Eye (tissue), 1 donor: ENCODE results near the gene NTNG1.
"Not testable (repeated sequence)": the region's sequence is repeated elsewhere in the genome, so short reads cannot be mapped to it uniquely, and the experiment has no call there.

Experiments used
- DNase-seq: peaks from one replicate; pipeline ENCODE4 v3.0.0-alpha.2; 2015

Gene NTNG1

DNA sequence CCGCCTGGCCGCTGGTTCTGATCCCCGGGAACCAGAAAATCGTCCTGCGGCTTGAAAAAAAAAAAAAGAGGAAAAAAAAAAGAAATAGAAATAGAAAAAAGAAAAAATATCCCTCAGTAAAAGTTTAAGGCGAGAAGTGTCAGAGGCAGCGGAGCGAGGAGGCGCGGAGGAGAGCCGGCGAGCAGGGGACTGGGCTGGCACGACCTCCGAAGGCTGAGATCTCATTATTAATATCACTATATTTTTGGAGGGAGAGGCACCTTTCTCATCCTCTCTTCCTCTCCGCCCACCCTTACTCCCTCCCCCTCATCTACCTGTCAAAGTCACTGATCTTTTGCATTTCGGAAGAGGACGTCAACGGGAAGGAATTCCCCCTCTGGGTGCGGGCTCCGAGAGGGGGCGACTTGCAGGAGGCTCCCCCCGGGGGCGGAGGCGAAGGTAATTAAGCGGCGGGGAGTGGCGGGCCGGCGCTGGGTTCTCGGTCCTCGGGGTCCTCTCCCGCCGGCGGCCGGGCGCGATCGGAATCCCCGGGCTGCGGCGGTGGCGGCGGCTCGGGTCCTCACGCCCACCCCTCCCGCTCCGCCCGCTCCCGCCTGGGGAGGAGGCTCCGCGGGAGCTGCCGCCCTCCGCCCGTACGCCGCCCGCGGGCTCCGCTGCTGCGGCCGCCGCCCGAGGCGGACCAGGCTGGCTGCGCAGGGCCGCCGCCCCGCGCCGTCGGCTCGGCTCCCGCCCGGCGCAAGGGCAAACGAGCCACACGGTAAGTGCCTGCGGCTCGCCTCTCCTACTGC, at the start of gene NTNG1:
Gene NTNG1 (plus strand): TSS at position 337 of the 788 bp plus-strand sequence.
- DNase-seq: peak; percentile 64

DNA sequence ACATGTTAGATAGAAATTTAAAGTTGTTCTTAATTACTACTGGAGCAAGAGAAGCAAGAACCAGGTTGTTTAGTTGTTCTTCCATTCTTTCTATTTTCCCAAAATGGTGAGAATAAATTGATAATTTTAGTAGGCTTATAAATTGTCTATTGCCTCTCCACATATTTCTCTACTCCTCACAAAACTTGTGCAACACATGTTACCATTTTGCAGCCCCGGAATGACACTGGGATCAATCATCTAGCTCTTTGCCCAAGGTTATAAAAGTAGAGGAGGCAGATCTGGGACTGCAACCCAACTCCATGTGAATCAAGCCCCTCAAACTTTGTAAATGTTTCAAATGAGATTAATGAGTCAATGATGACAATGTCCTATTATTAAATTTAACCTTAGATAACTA, 49.4 kb upstream of the NTNG1 start:
- DNase-seq: no peak

DNA sequence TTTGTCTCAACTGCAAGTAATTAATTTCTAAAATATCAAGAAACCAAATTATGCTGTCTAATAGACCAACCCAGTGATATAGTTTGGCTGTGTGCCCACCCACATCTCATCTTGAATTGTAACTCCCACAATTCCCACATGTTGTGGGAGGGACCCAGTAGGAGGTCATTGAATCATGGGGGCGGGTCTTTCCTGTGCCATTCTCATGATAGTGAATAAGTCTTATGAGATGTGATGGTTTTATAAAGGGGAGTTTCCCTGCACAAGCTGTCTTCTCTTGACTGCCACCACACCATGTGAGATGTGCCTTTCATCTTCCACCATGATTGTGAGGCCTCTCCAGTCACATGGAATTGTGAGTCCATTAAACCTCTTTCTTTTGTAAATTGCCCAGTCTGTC, 47.4 kb upstream of the NTNG1 start:
- DNase-seq: not testable (repeated sequence)

DNA sequence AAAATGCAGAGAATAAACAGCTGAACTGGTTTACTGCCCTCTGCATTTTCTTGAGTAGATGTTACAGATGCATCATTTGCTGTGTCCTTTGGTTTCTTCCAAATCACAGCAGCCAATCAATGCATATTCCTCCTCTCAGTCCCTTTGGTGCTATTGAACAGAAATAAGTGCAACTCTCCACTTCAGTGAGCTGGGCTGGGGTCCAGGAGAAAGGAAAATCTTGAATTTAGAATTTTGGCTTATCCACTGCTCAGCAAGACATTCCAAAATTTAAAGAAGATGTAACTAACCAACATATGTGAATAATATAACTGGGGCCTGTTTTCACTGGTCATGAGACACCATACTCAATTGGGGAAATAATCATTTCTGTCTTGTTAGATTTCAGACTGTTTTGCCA, 45.2 kb upstream of the NTNG1 start:
- DNase-seq: no peak

DNA sequence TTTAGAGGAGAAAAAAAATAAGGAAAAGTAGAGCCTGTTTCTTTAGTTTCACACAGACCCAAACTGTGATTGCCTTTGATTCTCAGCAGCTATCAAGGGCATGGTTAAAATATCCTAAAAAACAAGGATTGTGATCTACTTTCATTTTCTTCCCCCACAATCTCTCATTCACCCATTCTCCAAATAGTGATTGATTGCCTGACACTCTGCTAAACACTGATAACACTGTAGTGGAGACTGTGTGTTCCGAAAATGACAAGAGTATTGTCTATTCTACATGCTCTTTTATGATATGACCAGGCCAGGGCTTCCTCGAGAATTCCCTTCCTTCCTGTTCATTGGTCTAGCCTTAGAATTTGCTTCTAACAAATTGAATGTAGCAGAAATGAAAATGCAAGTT, 44.1 kb upstream of the NTNG1 start:
- no peak for DNase-seq

DNA sequence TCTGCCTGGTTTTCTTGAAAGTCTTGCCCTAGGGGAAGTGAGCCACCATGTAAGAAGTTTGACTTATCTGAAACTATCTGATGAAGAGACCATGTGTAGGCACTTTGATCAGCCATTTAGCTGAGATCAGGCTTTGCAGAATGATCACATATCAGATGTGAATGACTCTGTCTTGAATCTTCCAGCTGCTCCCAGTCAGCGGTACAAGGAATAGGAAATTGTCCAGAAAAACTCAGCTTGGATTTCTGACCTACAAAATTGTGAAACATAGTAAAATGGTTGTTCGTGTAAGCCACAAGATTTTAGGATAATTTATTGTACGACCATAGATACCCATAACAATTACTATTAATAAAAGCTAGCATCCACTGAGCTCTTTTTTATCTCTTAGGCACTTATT, 41.9 kb upstream of the NTNG1 start:
- no peak for DNase-seq

DNA sequence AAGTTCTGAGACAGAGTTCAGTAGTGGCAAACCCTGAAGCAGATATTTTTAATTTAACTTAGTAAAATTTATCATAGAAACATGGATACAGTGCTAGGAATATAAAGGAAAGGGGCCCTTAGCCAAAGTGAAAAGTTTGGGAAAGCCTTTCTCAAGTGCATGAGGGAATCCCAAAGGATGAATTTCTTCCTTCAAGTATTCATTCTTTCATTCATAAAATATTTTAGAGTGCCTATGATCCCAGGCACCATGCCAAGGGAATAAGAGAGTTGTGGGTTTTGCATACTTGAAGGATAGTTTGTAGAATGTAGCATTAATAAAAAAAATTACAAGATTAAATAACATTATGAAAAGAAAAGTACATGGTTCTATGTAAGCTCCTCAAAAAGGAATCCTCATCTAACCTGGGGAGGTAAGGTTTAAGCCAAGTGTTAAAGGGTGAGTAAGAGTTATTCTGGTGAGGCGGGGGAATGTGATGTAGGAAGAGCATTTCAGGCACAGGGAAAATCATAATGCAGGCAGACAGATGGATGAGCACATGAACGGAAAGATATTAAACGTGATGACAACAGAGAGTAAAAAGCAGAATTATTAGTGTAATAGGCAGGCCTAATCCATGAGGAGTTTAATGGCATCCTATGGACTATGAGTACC, 40.4 kb upstream of the NTNG1 start:
- peak; percentile 2 for DNase-seq

DNA sequence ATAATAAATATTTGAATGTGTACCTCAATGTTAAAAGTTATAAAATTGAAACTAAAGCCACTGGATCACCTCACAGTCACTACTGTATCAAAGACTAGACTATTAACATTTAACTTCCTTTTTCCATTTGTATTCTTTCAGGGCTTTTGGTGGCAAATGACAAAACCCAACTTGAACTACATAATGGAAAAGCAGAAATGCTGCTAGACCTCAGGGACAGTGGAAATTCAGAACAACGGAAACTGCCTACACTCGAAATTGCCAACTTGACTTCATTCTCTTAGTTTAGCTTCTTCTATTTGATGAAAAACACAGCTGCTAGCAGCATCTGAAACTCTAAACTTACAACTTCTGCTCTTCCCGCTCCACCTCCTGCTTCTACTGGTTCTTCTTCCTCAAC, 34.9 kb upstream of the NTNG1 start:
- no peak for DNase-seq

DNA sequence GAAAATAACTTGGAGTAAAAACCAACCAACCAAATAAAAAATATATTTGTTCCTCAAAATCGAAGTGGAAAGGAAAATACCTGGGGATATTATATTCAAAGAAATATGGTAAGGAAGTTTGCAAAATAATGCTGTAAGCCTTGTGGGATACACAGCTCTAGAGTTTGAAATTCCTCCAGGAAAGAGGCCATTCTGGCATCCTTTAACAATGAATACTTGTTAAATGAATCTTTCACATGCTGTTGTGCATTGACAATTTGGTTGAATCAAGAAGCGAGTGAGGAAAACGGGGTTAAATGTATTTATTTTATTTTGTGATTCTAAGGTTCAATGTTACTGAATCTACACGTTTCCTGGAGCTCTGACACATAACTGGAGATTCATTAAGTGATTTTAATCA, 30.5 kb upstream of the NTNG1 start:
- peak; percentile 15 for DNase-seq

DNA sequence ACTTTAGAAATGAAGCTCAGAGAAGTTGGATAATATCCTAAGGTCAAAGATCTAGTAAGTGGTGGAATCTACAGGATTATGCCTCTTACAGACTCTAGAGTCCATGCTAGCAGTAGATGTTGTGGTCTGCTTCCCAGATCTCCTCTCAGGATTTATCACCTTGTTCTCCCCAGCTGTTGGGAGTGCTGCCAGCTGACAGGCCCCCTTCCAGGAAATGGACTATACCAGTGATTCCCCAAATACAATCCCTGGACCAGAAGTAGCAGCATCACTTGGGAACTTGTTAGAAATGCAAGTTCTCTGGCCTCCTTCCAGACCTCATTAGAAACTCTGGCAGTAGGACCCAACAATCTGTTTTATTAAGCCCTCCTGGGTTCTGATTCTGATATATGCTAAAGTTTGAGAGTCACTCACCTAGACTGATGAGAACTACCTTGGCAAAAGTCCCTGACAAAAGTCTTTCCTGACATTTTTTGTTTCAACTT, 24.5 kb upstream of the NTNG1 start:
- DNase-seq: no peak

DNA sequence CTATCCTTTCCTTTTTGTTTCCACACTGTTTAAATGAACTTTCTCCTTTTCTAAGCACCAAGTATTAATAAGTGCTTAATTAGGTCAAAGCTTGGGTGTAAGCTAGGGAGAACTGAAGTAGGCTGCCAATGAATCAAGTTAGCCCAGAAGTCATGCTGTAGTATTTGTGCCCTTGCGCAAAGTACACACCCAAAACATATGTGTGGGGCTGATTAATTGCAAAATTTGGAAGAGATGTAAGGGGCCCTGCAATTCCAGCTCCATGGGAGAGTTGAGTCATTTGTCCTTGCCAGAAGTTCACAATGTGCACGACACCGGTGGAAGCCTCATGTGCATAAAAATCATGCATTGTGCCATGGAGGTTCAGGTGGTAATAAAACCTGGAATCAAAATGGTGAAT, 18.6 kb upstream of the NTNG1 start:
- DNase-seq: no peak

DNA sequence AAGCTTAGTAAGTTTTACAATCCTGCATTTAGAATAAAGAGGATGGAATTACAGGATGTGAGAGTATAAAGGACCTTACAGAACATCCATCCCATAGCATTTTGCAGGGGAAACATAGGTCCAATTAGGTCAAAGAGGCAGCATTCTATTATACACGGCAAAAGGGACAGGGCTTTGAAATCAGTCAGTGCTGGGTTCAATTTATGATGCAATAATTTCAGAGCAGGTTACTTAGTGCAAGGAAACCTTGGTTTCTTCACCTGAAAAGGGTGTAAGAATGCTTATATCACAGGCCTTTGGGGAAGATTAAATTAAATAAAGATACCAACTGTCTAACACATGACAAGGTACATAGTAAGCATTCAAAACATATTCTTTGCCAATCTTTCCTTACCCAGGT, 17.1 kb upstream of the NTNG1 start:
- DNase-seq: no peak

DNA sequence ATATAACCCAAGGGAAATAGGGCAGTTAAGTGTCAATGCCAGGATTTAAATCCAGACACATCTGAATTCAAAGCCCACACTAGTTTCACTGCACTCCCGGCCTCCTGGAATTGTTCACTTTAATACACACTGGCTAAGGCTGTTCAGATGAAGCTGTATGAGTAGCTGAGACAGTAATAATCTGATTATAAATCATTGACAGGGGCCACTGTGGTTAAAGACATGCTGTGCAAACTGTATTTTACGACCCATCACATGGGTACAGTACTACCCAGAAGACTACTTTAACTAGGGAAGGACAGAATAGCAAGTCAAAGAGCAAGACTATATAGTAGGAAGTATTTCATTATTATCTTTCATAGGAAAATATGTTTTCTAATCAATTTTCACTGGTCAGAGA, 16.1 kb upstream of the NTNG1 start:
- DNase-seq: no peak

DNA sequence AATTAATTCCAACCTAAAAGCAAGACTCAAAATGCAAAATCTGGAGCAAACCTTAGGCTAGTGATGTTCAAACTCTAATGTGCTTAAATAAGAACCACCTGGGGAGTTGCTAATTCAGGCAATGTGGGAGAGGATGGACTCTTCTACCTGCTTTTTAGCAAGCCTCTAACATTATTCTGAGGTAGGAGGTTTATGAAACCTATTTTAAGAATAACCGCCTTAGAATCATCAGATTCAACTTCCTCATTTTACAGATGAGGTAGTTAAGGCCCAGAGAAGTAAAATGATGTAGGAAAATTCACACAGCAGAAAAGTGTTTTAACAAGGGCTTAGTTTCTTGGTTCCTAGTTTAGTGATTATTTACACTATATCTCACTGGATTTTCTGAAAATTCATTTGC, 8.6 kb upstream of the NTNG1 start:
- no peak for DNase-seq

DNA sequence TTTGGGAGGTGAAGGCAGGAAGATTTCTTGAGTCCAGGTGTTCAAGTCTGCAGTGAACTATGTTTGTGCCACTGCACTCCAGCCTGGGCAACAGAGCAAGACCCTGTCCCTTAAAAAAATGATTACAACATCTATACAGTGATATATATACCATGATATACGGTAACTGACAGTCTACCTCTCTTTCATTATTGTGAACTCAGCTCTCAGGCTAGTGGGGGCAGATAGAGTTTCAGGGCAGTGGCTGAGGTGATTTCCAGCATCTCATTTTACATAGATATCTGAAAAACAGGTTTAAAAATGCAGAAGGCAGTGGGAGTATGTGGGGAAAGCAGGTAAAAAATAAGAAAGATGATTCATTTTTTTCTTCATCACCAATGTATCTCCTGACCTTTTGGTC, 8.1 kb upstream of the NTNG1 start:
- no peak for DNase-seq

DNA sequence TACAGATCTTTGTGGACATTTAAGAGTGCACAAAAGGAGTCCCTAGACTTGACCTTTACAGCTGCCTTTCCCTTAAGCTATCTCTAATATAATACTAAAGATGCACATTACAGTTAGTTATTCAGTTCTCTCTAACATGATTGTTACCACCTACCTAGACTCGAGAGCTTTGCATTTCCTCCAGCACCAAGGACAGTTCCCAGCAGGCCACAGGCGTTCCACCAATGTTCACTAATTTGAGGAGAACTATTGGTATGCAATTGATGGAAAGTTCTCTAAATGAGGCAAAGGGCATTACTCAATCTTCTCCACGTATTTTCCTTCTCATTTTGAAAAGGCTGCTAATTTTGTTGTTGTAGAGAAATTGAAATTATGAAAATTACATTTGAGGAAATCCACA, 5.4 kb upstream of the NTNG1 start:
- peak; percentile 78 for DNase-seq

DNA sequence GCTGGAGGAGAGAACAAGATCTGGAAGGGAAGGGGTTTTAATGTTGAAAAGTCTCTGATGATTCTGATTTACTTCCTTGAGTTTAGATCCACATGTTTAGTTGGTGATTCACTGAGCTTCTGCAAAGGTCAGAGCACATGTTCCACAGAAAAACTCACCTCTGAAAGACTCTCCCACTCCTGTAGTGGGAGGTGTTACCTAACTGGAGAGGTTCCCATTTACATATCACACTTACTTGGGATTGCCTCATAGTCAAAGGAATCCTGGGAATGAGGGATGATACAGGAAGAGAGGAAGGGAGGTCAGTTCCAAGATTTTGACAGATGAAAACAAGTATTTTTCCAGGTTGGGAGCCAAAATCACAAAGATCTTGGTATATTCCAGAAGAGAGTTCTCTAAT, 2.7 kb upstream of the NTNG1 start:
- DNase-seq: no peak

DNA sequence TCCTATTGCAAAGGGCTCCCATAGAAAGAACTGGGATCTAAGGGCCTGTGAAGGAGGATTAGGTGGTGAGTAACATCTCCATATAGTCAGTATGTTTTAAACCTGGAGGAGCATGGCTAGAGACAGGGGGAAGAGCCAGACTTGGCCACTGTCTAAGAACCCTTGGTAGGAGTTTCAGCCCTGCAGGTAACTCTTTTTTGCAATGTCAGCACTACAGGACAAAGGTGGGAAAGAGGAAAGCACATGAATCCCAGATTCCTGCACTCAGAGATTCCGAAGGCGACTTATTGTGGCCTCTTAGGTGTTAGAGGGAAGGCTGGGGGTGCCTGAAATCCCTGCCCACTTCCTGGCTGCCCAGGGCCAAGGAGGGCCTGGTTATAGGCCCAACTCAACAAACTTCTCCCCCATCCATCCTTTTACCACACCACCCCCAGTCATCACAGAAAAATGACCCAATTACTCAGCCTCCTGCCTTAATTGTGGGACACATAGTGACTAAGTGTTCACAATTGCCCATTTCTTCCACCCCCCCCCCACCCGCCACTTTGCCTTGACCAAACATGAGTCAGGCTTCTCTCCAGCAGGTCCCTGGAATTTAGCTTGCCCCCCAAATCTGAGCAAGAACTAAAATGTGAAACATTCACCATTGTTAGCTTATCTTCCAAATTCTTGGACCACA, 1.9 kb upstream of the NTNG1 start:
- no peak for DNase-seq

DNA sequence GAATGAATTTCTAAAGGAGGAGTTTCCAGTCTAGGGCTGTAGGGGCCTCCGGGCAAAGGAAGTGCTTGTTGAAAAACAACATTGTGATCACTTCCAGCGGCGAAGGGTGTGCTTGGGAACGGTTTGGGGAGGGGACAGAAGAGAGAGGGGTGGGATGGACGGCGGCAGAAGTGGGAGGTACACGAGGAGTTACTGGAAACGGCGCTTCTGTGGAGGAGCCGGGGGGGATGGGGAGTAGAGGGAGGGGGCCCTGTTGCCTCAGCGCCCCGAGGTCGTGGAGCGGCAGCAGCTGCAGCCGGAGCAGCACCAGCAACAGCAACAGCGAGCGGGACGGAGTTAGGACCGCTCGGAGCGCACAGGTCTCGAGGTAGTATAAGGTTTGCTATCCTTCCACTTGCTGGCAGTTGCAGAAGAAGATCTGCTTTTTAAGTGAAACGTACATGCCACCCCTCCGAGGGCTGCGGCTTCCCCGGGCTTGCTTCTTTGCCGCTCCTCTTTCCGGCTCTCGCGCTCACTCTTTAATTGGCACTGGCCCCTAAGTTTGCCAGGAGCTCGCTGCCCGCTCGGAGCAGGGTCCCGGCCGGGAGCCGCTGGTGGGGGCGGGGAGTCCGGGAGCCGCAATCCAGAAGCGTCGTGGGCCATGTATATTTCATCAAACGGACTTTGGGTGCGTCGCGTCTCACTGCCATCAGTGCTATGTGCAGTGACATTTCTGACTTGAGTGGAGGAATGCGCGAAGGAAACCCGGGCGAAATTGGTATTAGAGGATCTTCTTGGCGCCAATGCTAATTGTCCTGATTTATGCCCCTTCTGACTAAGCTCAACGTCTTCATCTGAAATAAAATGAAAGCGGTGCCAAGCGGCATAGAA, 771 bp upstream of the NTNG1 start:
- peak; percentile 80 for DNase-seq

DNA sequence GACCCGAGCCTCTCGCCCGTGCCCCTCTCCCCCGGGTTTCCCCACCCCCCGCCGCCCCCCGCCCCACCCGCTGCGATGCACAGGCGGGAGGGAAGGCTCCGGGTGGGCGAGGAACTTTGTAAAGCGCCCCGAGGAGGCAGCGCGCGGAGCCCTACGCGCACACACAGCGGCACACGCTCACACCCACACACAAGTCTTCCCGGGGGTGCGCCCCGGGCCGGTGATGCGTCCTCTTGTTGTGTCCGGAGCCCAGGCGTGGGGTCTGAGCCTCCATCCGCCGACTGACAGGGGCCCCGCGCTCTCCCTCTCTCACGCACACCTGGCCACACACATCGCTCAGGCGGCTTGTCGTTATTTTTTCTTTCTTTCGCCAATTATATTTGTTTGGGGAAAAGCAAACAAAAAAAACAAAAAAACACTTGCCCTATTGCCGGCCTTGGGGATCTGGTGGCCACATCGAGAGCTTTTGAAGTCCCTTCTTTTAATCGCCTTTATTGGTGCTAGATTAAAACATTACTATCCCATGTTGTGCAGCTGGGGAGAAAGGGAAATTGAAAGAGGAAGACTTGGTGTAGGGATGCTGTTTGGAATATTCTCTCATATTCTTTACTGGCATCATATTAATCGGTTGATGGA, 770 bp downstream of the NTNG1 start:
- DNase-seq: peak; percentile 81

DNA sequence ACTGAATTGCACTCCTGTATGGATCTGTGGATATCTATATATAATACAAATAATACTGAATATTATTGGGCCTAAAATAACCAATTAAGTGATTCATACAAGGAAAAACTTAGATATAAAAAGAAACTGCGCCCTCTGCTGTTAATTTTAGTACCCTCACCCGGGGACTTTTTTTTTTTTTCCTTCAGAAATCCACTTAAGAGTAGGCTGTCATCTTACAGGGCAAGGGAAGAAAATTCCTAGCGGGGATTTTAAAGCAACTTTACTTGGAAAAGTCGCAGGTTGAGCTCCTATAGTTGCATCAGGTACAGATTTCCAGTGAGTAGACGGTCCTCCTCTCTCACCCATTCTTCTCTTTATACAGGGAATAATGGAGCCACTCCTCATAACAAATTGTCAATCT, 1.3 kb downstream of the NTNG1 start:
- peak; percentile 91 for DNase-seq

DNA sequence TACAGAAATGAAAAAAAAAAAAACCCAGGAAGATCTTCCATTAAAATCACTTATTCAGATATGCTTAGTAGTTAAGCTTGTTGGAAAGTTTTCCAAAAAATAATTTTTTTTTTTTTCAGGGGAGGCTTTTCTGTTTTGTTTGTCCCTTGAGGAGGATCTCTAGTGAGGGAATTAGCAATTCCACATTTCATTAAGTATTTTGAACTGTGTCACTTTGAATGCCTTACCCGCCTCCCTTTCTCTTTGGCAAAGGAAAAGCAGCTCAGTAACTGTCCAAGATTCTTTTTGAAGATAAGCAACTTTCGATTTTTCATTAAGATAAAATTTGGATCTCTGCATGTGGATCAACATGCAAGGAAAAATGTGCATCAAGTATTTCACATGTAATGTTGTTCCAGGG, 1.8 kb downstream of the NTNG1 start:
- DNase-seq: no peak

DNA sequence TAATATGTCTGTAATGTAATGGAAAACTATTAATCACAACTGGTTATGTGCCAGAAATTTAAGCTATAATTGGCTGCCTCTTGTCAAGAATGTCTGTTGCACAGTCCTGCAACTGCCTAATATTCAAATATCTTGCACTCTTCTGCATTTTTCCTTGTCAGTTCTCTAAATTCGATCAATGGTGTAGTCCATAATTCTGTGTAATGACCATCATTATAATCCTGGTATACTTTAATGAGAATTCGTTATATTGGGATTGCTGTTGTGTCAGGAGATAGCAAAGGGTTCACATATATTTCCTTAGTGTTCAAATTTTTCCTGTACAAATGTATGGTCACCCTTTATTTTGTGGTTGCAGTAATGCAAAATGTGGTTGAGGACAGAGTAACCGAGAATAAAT, 4.8 kb downstream of the NTNG1 start:
- DNase-seq: no peak
